ENCODE data around the gene LINGO3. TPM values are rescaled to one million over a fixed set of nuclear protein-coding genes. Genes with fewer than 3 reads are reported as not detected.

The LINGO3 gene
- total and polyA plus RNA-seq, 2 donors (not counting 3 experiments of a cell fraction or from before 2014, with no cell fraction given), result not detected

DNA sequence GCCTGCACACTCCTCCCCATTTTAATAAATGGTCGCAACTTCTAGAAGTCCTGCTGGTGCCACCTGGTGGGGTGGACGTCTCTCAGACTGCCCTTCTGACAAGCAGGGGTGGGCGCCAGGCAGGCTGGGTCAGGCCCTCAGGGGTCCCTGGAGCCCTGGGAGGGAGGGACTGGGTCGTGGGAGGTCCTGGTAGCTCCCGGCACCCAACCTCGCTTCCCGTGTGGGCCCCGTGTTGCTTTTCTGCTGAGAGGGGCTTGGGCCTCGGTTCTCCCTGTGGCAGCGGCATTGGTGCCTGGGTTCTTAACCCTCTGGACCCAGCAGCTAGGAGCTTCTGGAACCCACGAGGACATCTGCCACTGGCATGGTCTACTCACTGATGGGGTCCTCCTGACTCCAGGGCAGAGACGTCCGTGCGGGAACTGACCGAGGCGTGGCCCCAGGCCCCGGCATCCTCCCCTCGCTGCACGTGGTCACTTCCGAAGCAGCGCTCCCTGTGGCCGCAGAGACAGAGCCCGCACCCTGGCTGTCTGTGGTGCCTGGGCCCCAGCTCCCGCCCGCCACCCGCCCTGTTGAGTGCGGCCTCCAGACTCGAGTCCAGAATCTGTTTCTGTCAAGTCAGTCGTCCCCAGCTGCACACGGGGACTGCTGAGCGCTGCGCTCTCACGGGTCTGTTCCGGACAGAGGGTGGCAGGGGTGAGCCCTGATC lies 46.1 kb upstream of the LINGO3 start:
- POLR2A ChIA-PET, result no interaction called here
- no TSS peak for BruUV-seq (replicated peaks)
- H3K27ac ChIP-seq (ENCODE audit: insufficient read depth, low read depth, low read length), result no peak overlapping the region

More for the DNA sequence above, 46.1 kb upstream of the LINGO3 start:
- FAIRE-seq, result no peak
- Histone ChIP-seq H4K20me1 (replicated peaks; ENCODE audit: control insufficient read depth, extremely low read depth, insufficient read depth, low read length) (no peaks in the 10 kb centered on the region), H3K4me3 (replicated peaks in 1 of 3; ENCODE audit: insufficient read depth in 1 of 3, low read depth in 1 of 3, low read length in 3 of 3) (no peak overlapping the region), H3K4me2 (ENCODE audit: insufficient read depth, low read length) (no peak overlapping the region), H3K9ac (replicated peaks; ENCODE audit: extremely low read depth, insufficient read depth, low read length) (no peak overlapping the region), H3K9me1 (replicated peaks; ENCODE audit: control insufficient read depth, extremely low read depth, insufficient read depth, low read length) (no peaks in the 10 kb centered on the region), H3K27me3 (ENCODE audit: control insufficient read depth in 2 of 2, insufficient read depth in 2 of 2, low read length in 2 of 2) (peaks cover 0 to 4% of the 10 kb centered on the region in 2 experiments), H3K79me2 (ENCODE audit: control insufficient read depth, insufficient read depth, low read length) (no peaks in the 10 kb centered on the region), H3K36me3 (ENCODE audit: control insufficient read depth in 2 of 2, extremely low read depth in 1 of 2, insufficient read depth in 2 of 2, low read length in 2 of 2) (peaks cover 0 to 13% of the 10 kb centered on the region in 2 experiments), H3K9me3 (replicated peaks; ENCODE audit: control insufficient read depth, insufficient read depth, low read length) (no peaks in the 10 kb centered on the region), H2AFZ (ENCODE audit: low read depth, low read length) (no peak overlapping the region), H3K4me1 (ENCODE audit: control insufficient read depth, extremely low read depth, insufficient read depth, low read length) (no peaks in the 10 kb centered on the region)
- no peak for DNase-seq (ENCODE audit: low read depth, low spot score)
- TF ChIP-seq CTCF (IDR thresholded peaks at IDR 0.05; ENCODE audit: extremely low read depth in 1 of 2, insufficient read depth in 1 of 2, low read depth in 1 of 2, low read length in 2 of 2) (no peak), EZH2 (IDR thresholded peaks at IDR 0.05; ENCODE audit: borderline replicate concordance, low read depth, low read length, severe bottlenecking) (no peak)
- CTCF ChIA-PET, result interaction anchor here (2.5 kb wide), 1 partner anchor 11 kb away, joined by 8 read pairs; no protein-coding TSS in a partner anchor
- dilution Hi-C loops (cut with MboI; ENCODE audit: extremely low pct_ligation_motif_present, low sequenced_read_pairs) (no loop called here), intact Hi-C loops (cut with micrococcal nuclease) (no loop called here)

All from endothelial cell of umbilical vein (primary cell).